Cardiac fibroblast (primary cell): ENCODE results near the gene S100A1.
"Not testable (repeated sequence)": the region's sequence is repeated elsewhere in the genome, so short reads cannot be mapped to it uniquely, and the experiment has no call there.

Experiments used
- DNase-seq, 2 donors: peaks; one replicate each; pipeline versions ENCODE4 v3.0.0 to v3.0.0-alpha.2; 2010; ENCODE audit warnings: low read depth in 2 of 2
- H3K4me3 ChIP-seq, 2 donors: replicated peaks in 1 of 2; 1 replicate in 1 of 2; 2 replicates in 1 of 2; pipeline ENCODE4 v1.5.1; 2011; ENCODE audit warnings: low read depth in 2 of 2, low read length in 2 of 2, mild to moderate bottlenecking in 2 of 2, moderate library complexity in 1 of 2
- TF ChIP-seq, protein P1 (sequence below): IDR thresholded peaks from one replicate; pipeline ENCODE4 v1.5.1; 2011; ENCODE audit warnings: low read depth, mild to moderate bottlenecking, low read length, inconsistent platforms

The S100A1 gene

DNA sequence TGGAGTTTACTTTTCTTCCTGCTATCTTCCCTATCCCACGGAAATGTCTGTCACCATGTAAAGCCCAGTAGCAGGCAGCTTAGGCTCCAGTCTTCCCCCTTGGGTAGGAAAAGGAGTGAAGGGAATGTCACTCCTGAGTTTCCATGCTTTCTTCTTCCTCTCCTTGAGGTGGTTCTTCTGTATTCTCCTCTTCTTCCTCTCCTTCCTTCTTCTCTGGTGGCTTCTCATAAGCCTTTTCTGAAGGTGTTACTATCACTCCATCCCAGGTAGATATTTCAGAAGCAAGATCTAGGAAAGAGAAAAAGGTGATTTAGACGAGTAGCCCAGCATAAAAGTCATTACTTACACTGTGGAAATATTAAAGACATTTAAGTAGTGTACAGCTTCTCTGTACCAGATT is 34.0 kb downstream of the S100A1 start:
- DNase-seq: no peak
- no peak overlapping the region for H3K4me3 ChIP-seq
- TF ChIP-seq, protein P1, sequence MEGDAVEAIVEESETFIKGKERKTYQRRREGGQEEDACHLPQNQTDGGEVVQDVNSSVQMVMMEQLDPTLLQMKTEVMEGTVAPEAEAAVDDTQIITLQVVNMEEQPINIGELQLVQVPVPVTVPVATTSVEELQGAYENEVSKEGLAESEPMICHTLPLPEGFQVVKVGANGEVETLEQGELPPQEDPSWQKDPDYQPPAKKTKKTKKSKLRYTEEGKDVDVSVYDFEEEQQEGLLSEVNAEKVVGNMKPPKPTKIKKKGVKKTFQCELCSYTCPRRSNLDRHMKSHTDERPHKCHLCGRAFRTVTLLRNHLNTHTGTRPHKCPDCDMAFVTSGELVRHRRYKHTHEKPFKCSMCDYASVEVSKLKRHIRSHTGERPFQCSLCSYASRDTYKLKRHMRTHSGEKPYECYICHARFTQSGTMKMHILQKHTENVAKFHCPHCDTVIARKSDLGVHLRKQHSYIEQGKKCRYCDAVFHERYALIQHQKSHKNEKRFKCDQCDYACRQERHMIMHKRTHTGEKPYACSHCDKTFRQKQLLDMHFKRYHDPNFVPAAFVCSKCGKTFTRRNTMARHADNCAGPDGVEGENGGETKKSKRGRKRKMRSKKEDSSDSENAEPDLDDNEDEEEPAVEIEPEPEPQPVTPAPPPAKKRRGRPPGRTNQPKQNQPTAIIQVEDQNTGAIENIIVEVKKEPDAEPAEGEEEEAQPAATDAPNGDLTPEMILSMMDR: no peak

DNA sequence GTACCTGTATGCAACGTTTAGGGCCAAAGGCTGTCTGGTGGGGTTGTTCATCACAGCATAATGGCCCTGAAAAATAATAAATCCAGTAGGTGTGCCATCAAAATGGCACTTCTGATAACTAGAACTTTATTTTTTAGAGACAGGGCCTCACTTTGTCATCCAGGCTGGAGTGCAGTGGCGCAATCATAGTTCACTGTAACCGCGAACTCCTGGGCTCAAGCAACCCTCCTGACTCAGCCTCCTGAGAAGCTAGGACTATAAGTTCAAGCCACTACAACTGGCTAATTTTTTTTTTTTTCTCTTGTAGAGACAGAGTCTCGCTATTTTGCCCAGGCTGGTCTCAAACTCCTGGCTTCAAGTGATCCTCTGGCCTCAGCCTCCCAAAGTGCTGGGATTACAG is 35.0 kb downstream of the S100A1 start:
- DNase-seq: peak; percentile 48 to 72
- TF ChIP-seq, protein P1: no peak
- H3K4me3 ChIP-seq: no peak overlapping the region

DNA sequence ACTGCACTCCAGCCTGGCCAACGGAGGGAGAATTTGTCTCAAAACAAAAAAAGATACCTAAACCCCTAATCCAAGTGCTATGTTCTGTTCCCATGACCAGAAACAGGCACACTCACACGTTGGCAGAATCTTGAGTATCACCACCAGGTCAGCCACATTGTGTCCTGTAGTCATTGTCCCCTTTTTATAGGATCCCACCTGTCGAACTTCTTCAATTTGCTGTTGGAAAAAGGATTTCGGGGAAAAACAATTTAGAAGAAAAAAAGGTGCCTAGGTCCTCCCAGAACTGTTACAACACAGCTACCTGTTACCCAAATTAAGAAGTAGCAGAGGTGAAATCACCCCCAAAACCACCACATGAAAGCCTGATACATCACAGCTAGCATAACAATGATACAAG is 39.2 kb downstream of the S100A1 start:
- TF ChIP-seq, protein P1: no peak
- DNase-seq: no peak
- no peak overlapping the region for H3K4me3 ChIP-seq

DNA sequence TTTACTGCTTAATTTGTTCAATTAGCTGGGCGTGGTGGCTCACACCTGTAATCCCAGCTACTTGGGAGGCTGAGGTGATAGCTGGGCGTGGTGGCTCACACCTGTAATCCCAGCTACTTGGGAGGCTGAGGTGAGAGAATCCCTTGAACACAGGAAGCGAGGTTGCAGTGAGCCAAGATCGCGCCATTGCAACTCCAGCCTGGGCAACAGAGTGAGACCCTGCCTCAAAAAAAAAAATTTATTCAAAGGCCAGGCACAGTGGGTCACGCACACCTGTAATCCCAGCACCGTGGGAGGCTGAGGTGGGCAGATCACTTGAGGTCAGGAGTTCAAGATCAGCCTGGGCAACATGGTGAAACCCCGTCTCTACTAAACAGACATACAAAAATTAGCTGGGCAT is 40.4 kb downstream of the S100A1 start:
- not testable (repeated sequence) for H3K4me3 ChIP-seq, DNase-seq

DNA sequence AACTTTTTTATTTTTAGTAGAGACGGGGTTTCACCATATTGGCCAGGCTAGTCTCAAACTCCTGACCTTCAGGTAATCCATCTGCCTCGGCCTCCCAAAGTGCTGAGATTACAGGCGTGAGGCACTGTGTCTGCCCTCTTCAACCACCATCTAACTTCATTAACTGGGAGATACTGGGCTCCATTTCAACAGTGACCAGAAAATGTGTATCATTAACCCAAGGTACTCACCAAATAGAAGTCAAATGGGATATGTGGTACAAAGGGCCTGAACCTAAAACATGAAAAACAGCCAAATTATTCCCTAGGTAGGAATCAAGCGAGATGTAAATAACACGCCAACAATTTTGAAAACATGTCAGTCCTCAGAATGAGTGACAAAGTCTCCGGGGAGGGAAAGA is 41.4 kb downstream of the S100A1 start:
- TF ChIP-seq, protein P1: no peak
- no peak for DNase-seq

DNA sequence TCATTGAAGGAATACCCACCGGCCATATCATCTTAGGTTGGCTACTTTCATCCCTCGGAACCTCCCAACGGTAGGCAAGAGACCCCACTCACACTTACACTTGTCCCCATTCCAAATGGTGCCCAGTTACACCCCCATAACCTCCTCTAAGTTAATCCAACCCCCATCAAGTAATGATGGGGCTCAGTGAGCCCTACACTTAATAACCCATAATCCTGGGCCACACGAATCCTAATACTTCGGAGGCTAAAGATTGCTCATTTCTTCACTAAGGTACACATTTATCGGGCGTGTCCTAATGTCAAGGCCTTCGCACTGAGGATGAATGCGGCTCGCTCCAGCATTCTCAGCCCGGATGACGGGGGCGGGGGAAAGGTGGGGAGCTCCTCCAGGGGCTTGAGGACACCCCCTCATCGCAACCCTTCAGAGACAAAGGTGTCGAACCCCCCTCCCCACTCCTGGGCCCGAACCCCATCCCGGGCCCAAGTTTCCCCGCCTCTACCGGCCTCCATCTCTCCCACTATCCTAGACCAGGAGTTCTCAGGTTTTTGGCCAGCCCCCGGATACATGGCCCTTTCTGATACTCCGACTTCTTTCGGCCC is 42.1 kb downstream of the S100A1 start:
- DNase-seq: no peak
- peak overlapping the region; percentile 64 to 88 for H3K4me3 ChIP-seq
- TF ChIP-seq, protein P1: no peak

More for the DNA sequence above, 41.4 kb downstream of the S100A1 start:
- H3K4me3 ChIP-seq: peak overlapping the region; percentile 64 to 88

DNA sequence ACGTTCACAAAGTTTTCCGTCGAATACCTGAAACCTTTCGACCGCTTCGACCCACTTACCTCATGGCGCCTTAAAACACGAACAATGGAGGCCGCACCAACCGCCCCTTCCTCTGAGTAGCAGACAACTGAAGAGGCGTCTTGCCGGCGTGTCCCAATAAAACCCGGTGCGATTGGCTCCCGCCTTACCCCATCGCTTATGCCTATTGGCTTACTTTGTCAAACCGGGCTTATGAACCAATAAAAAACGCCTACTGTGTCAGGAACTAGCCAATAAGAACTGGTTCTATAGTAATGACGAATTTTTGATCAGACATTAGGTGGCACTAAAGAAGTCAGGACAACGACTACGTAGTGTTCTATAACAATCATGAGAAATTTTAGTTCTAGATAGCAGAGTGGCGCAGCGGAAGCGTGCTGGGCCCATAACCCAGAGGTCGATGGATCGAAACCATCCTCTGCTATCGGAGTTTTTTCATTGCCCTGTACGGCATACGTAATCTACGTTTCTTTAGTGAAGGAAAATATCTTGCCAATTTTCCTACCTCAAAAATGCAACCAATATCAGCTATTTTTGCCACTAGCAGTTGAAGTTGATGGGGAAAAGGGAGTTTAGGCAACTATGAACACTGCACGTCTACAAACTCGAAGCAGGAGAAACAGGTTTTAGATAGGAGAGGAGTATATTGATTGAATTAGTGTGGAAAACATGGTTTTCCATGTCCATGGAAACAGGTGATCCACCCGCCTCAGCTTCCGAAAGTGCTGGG is 42.8 kb downstream of the S100A1 start, which contains the start of gene ILF2:
Gene ILF2, minus strand, starts transcription at position 135 of the 769 bp plus-strand sequence. Its CDS starts 71 bp downstream, at position 64.
- TF ChIP-seq, protein P1: peak; percentile 6
- DNase-seq: peak; percentile 100
- peak within 1 kb of the TSS; percentile 64 to 88 for H3K4me3 ChIP-seq

DNA sequence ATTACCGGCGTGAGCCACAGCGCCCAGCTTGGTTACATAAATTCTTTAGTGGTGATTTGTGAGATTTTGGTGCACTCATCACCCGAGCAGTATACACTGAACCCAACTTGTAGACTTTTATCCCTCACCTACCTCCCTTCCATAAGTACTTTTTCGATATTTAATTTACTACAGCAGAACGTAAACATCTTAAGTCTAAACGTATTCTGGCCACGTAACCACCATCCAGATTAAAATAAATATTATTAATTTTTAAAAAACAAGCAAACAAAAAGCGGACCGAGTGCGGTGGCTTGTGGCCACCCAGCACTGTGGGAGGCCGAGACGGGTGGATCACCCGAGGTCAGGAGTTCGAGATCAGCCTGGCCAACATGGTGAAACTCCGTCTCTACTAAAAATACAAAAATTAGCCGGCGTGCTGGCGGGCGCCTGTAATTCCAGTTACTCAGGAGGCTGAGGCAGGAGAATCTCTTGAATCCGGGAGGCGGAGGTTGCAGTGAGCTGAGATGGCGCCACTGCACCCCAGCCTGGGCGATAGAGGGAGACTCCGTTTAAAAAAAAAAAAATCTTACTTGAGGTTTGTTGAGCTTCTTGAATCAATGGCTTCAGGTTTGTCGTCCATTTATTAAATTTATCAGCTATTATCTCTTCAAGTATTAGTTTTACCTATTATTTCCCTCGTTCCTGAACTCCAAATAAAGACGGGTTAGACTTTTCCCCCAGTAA is 43.6 kb downstream of the S100A1 start:
- peak in 1 of 2 donors; percentile 83 for DNase-seq
- H3K4me3 ChIP-seq: peak overlapping the region; percentile 43 to 49
